Measurements from ENCODE around the gene COL5A2.

COL5A2 gene

GRCh38 chr2:189204322-189204941 is 24.9 kb upstream of the COL5A2 start:
- Histone ChIP-seq H3K27me3 (no peaks in the 10 kb centered on the region), H3K9me3 (no peaks in the 10 kb centered on the region), H3K4me1 (peaks cover 3% of the 10 kb centered on the region), H3K36me3 (no peaks in the 10 kb centered on the region), H3K4me3 (ENCODE audit: low read depth, low read length) (no peak overlapping the region)
- DNase-seq = no peak
- TF ChIP-seq, protein P1, sequence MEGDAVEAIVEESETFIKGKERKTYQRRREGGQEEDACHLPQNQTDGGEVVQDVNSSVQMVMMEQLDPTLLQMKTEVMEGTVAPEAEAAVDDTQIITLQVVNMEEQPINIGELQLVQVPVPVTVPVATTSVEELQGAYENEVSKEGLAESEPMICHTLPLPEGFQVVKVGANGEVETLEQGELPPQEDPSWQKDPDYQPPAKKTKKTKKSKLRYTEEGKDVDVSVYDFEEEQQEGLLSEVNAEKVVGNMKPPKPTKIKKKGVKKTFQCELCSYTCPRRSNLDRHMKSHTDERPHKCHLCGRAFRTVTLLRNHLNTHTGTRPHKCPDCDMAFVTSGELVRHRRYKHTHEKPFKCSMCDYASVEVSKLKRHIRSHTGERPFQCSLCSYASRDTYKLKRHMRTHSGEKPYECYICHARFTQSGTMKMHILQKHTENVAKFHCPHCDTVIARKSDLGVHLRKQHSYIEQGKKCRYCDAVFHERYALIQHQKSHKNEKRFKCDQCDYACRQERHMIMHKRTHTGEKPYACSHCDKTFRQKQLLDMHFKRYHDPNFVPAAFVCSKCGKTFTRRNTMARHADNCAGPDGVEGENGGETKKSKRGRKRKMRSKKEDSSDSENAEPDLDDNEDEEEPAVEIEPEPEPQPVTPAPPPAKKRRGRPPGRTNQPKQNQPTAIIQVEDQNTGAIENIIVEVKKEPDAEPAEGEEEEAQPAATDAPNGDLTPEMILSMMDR (IDR thresholded peaks at IDR 0.05; ENCODE audit: low read depth, low read length) = no peak

- no peak for DNase-seq
- Histone ChIP-seq H3K4me1 (peaks cover 3% of the 10 kb centered on the region), H3K27me3 (no peaks in the 10 kb centered on the region), H3K4me3 (ENCODE audit: low read depth, low read length) (no peak overlapping the region), H3K36me3 (no peaks in the 10 kb centered on the region), H3K9me3 (no peaks in the 10 kb centered on the region)
- TF ChIP-seq, protein P1 (IDR thresholded peaks at IDR 0.05; ENCODE audit: low read depth, low read length) = no peak
Measured at GRCh38 chr2:189203177-189203799, 23.7 kb upstream of the COL5A2 start.

DNA sequence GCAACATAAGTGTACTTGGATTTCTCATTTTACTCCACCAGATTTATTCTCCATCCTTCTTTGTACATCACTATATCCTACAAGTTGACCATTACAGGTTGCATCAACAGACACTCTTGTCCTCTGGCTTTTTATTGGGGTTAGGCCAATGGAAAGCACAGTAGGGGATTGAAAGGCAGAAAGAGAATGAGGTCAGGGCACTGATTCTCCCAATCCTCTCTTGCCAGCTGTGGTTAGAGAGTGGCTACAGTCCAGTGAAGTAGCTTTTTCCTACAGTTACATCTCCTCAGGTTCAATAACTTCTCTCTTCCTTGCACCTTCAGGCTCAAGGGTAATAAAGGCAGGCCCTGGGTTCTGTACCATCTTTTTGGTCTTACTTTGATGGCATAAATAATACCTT is 20.2 kb upstream of the COL5A2 start:
- TF ChIP-seq, protein P1 (IDR thresholded peaks at IDR 0.05; ENCODE audit: low read depth, low read length) = no peak
- Histone ChIP-seq H3K9me3 (no peaks in the 10 kb centered on the region), H3K4me3 (ENCODE audit: low read depth, low read length) (no peak overlapping the region), H3K4me1 (no peaks in the 10 kb centered on the region; the same call in 1 of the 2 replicates), H3K36me3 (no peaks in the 10 kb centered on the region), H3K27me3 (no peaks in the 10 kb centered on the region)
- DNase-seq = no peak

GRCh38 chr2:189192766-189193165 is 13.2 kb upstream of the COL5A2 start:
- H3K36me3 ChIP-seq = no peaks in the 10 kb centered on the region
- H3K4me3 ChIP-seq (ENCODE audit: low read depth, low read length) = no peak overlapping the region
- TF ChIP-seq, protein P1 (IDR thresholded peaks at IDR 0.05; ENCODE audit: low read depth, low read length) = no peak
- H3K4me1 ChIP-seq = no peaks in the 10 kb centered on the region
- no peak for DNase-seq
- H3K9me3 ChIP-seq = no peaks in the 10 kb centered on the region
- H3K27me3 ChIP-seq = no peaks in the 10 kb centered on the region

DNA sequence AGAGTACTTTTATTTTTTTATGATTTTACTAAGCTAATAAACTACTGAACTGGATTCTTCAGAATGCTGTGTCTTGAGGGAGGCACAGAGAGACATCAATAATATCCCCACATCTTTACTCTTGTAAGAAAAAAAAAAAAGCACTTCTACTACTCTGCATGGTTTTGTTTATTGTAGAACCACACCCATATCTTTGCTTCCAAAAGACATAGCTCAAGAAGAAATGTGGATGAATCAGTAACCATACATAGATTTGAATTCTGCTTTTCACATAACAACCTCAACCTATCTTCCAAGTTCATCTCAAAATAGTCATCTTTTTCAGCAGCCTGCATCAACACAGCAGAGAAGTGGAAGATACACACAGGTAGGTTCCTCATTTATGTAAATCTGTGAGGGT is 12.2 kb upstream of the COL5A2 start:
- Histone ChIP-seq H3K4me3 (ENCODE audit: low read depth, low read length) (no peak overlapping the region), H3K4me1 (no peaks in the 10 kb centered on the region), H3K36me3 (no peaks in the 10 kb centered on the region), H3K27me3 (no peaks in the 10 kb centered on the region), H3K9me3 (no peaks in the 10 kb centered on the region)
- DNase-seq = no peak
- TF ChIP-seq, protein P1 (IDR thresholded peaks at IDR 0.05; ENCODE audit: low read depth, low read length) = no peak

DNA sequence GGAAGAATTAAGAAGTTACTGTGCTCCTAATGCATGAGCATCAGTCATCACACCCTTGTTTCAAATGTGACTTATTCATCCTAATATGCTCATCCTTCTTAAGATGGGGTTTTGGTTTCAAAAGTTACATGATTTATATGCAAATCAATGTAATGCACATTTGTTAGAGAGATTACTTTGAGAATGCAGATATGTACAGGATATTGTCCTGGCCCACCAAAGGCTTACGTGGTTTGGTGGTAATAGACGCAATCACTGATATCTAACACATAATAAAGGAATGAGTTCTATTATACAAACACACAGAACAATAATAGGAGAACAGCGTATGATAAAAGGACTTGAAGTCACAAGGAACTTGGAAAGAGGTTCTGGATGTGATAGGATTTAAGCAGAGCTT is 11.1 kb upstream of the COL5A2 start:
- Histone ChIP-seq H3K4me1 (no peaks in the 10 kb centered on the region), H3K27me3 (no peaks in the 10 kb centered on the region), H3K9me3 (no peaks in the 10 kb centered on the region), H3K36me3 (no peaks in the 10 kb centered on the region), H3K4me3 (ENCODE audit: low read depth, low read length) (no peak overlapping the region)
- TF ChIP-seq, protein P1 (IDR thresholded peaks at IDR 0.05; ENCODE audit: low read depth, low read length) = no peak
- DNase-seq = no peak

Measured in BE2C (cell line).